HG02798 (cell line): ENCODE results near the gene SKI.

Experiments
- ATAC-seq: cut with Tn5 transposase; IDR thresholded peaks from one replicate; pipeline ENCODE4 v1.9.1; 2021; ENCODE audit warnings: mild to moderate bottlenecking; ENCODE audit not compliant: unreplicated experiment, poor library complexity

SKI gene

GRCh38 chr1:2344744-2345296 lies 116.7 kb downstream of the SKI start:
- ATAC-seq: no peak

DNA sequence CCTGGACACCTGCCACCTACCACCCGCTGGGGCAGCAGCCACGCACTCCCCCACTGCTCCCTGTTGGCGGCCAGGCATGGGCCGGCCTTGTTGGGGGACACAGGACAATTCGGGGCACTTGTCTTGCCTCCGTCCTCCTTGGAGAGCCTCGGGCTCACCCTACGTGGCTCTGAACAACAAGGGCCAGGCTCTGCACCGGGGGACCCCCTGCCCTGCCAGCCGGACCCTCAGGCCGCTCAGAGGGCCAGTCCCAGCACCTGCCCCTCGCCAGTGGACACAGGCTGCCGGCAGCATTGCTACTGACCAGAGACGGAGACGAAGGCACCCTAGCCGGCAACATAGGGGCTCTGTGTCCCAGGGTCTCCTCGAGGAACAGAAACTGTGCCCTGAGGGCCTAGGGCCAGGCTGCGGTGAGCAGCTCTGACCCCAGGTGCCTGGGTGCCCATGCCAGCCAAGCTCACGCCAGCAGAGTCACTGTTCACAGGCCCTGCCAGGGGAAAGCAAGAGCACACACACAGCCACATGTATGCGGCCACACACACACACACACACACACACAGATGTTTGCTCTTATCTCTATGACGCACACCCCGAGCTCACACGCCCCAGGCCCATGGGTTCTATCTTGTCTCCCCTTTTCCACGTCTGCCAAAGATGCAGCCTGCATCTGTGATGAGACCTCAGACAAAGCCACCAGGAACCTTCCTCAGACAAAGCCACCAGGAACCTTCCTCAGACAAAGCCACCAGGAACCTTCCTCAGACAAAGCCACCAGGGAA lies 117.4 kb downstream of the SKI start:
- ATAC-seq: no peak

DNA sequence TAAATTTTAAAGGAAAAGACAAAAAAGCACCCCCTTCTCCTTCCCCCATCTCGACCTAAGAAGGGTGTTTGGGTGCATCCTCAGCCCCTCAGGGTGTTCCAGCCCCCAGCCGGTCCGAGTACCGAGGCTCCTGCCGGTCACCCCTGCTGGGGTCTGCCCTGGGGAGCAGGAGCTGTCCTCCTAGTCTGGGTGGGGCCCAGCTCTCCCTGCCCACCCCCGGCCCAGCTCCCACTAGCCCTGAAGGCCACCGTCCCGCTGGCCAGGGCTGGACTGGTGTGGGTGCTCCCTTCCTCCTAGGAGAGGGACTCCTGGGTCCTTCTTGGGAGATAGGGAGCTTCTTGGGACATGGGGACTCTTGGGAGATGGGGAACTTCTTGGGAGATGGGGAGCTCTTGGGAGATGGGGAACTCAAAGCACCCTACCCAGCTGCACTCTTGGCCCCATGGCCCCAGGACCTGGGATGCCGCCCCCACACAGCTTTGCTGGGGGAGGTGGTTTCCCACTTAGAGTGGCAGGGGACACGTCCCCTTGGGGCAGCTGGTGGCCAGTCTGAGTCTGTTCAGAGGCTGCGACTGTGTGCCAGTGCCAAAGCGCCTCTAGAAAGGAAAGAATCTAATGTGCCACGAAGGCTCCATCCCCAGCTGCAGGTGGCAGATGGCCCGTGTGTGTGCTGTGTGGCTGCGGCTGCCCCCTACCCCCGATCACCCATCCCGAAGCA lies 118.7 kb downstream of the SKI start:
- ATAC-seq: no peak

DNA sequence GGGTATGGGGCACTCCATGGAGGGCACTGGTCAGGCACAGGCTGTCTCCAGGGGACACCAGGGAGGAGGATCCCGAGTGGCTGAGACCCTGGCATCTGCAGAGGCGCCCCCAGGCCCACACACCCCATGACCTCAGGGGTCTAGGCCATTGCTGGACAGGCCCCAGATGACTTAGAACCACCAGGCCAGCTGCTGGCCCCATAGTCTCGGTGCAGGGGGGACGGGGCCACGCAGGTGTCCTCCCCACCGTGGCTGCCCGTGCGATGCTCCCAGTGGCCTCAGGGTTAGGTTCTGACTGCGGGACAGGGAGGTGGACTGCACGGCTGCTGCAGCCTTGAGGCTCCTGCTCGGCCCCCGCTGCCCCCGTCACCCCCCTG lies 119.3 kb downstream of the SKI start:
- no peak for ATAC-seq

DNA sequence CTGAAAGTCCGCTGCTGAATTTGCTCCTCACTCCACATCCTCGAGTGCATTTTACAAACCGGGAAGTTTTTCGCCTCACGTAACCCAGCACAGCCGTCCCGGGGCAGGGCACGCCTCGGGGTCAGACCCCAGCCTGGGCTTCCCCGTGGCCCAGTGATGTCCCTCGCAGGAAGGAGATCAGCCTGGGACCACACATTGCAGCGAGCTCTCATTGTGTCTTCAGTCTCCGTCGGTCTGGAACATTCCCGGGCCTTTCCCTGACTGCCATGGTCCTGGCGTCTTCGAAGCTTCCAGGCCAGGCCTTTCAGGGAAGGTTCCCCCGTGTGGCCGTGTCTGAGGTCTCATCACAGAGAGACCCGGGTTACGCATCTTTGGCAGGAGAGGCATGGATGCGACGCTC lies 119.8 kb downstream of the SKI start:
- ATAC-seq: no peak

GRCh38 chr1:2348346-2349325 lies 120.5 kb downstream of the SKI start:
- no peak for ATAC-seq

- ATAC-seq: no peak
Measured at GRCh38 chr1:2349806-2350205, 121.7 kb downstream of the SKI start.

DNA sequence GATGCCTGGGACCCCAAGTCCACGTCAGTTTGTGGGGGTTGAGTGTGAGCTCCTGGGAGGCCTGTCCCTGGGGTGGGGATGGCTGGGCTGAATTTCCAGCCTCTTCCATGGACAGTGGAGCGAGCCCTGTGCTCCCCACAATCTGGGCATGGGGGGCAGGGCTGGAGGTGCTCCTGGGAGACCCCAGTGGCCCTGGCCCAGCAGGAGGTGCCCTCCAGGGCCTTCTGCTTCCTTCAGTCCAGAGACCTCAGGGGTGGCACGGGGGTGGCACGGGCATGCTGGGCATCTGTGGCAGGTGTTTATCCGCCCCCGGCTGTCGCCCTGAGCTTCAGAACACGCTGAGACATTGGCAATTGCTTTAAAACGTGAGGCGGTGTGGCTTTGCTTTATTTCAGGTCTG lies 122.4 kb downstream of the SKI start:
- ATAC-seq: no peak

GRCh38 chr1:2350911-2351655 lies 123.0 kb downstream of the SKI start:
- ATAC-seq: no peak

GRCh38 chr1:2351723-2352122 lies 123.6 kb downstream of the SKI start:
- ATAC-seq: no peak

DNA sequence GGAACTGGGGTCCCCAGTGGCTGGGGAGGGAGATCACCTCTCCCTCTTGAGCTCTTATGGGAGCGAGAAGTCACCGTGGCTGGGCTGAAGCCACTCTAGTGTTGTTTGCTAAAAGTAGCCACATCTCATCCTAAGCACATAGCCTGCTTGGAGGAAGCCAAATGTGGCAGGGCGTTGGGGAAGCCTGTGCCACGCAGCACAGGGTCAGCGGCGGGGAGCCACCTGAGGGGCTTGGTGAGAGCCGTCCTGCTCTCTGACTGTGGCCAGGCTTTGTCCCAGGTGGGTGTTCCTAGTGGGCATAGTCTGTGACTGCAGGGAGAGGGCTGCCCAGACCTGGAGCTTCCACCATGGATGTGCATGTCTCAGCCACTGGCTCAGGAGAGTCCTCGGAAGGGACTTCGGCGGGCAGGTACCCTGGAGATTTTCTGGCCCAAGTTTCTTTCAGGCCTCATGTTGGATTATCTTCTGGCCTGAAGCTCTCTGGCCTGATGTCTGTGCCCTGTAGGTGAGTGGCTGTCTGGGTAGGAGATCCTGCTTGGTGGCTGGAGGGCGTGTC lies 124.3 kb downstream of the SKI start:
- no peak for ATAC-seq

GRCh38 chr1:2352897-2353550 lies 124.9 kb downstream of the SKI start:
- ATAC-seq: no peak

DNA sequence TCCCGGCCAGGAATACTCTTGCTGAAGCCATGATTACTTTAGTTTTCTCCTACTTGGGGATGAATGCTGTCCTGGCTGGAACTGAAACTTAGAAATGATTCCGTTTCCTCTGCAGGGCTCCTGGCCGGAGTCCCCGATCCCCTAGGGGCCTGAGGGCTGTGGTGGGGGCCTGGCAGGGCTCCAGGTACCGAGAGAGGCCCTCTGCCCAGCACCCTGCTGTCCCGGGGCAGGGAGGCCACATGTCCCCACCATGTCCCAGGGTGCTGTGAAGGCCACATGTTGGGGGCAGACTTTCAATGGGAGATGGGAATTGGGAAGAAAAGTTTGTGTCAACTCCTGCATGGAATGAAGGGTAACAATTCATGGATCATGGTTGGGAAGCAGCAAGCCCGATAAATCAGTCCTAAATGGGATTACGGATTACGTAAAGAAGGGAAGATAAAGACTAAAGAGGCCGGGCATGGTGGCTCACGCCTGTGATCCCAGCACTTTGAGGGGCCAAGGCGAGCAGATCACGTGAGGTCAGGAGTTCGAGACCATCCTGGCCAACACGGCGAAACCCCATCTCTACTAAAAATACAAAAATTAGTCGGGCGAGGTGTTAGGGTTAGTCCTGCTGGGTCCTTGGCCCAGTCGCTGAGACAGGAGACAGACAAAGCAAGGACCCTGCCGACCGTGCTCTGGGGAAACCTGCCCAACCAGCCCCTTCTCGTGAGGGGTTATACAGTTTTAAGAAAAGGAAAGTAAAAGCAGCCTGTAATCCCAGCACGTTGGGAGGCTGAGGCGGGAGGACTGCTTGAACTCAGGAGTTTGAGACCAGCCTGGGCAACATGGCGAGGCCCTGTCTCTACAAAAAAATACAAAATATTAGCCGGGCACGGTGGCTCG lies 125.7 kb downstream of the SKI start:
- no peak for ATAC-seq

GRCh38 chr1:2354511-2355372 lies 126.6 kb downstream of the SKI start:
- no peak for ATAC-seq

DNA sequence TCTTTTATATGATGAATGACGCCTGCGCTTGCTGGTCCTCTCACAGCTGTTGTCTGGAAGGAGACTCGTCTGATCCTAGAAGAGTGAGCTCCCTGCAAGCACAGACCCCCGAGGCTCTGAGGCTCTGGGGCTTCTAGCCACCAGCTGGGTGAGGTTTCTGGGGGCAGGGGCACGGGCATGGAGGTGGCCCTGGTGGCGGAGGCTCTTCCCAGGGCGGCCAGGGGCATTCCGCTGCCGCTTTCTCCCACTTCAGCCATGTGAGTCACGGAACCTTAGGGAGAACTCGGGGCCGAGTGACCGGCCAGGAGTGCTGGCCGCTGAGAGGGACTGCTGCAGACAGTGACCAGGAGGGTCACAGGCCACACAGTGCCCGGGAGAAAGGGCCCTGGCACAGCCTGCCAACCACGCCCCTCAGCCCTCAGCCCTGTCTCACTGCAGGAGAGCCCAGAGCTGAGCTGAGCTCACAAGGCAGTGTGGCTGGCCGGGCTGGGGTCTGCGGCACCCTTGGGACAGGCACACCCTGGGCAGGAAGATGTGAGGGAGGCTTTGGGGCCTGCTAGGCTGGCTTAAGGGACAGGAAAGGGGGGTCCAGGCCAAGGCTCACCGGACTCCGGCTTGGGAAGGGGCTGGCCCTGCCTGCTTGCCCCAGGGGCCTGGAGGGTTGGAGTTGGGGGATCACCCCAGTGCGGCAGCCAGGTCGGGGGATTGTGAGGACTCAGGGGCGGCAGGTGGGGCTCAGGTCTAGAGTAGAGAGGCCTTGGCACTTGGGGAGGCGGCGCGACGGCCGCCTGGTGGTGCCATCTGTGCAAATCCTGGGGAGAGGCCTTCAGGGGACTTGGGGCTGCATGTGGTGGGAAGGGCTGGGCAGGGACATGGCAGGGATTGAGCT lies 127.5 kb downstream of the SKI start:
- ATAC-seq: no peak

DNA sequence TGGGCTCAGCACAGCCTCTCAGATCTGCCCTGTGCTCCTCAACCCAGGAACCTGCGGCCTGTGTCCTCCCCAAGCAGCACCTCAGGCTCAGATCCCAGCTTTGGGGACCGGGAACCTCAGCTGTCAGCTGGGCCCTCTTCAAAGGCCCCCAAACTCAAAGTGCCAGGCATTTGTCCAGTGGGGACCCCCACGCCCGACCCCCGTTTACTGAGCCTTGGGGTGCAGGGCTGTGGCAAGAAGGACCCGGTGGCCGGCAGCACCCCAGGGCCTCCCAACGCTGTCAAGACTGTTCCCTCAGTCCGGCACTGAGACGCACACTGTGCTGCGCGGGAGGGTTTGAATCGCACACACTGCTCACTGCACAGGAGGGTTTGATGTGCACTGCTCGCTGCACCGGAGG lies 128.3 kb downstream of the SKI start:
- no peak for ATAC-seq
